Stimulated activated CD4-positive, alpha-beta T cell treated with anti-CD3 and anti-CD28 coated beads, Interleukin-1b, Interleukin-23, amount 100 ng/mL, for 1 hour (primary cell): Measurements from ENCODE around the gene PLEKHG5.
"Not testable (repeated sequence)": the region's sequence is repeated elsewhere in the genome, so short reads cannot be mapped to it uniquely, and the experiment has no call there.

Source experiments
- DNase-seq, 2 donors: peaks; one replicate each; pipeline ENCODE4 v3.0.0-alpha.2; 2020; ENCODE audit warnings: low read depth in 2 of 2

Gene PLEKHG5

GRCh38 chr1:6496890-6497214, 5.4 kb upstream of the PLEKHG5 start:
- DNase-seq, result no peak

GRCh38 chr1:6496365-6496721, 4.9 kb upstream of the PLEKHG5 start:
- no peak for DNase-seq

- DNase-seq, result no peak
Observed at GRCh38 chr1:6495540-6496364, 4.3 kb upstream of the PLEKHG5 start.

- no peak for DNase-seq
Observed at GRCh38 chr1:6495041-6495441, 3.6 kb upstream of the PLEKHG5 start.

DNA sequence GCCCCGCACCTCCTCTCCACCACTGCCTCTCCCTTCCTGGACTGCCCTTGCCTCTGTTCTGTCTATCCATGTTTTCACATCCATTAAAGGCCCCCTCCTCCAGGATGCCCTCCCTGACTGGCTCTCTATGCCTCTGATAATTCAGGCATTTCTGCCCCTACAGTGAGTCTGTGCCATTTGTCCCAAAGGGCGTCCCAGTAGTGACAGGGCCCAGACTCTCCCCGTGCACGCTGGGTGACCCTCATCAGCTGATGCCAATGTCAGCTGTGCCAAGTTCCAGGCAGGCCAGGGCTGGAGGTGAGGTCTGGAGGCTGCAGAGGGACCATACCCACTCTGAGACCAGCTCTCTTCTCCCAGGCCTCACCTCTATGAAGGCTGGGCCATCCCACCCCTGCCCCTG, 3.2 kb upstream of the PLEKHG5 start:
- no peak for DNase-seq

- not testable (repeated sequence) for DNase-seq
Observed at GRCh38 chr1:6493834-6494223, 2.4 kb upstream of the PLEKHG5 start.

- DNase-seq, result no peak
Observed at GRCh38 chr1:6491966-6492365, 499 bp upstream of the PLEKHG5 start.

DNA sequence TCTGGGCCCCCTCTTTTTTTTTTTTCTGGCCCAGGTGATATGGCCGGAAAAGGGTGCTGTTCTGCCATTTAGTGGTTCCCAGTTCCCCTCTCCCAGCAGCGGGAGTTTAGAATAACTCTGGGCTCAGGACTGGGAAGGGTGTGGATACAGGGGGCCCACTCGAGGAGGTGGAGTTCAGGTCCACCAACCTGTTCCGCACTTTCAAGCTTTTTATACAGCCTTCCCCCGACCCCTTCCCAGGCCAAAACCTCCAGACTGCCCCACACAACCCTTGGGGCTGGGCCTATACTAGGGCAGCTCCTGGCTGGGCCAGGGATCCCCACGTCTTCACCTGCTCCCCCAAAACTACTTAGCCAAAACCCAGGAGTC, 402 bp downstream of the PLEKHG5 start:
- DNase-seq, result no peak

- DNase-seq, result no peak
Observed at GRCh38 chr1:6490181-6491080, 1.0 kb downstream of the PLEKHG5 start.

- peak; percentile 42 to 62 for DNase-seq
Observed at GRCh38 chr1:6489799-6490180, 1.7 kb downstream of the PLEKHG5 start.

DNA sequence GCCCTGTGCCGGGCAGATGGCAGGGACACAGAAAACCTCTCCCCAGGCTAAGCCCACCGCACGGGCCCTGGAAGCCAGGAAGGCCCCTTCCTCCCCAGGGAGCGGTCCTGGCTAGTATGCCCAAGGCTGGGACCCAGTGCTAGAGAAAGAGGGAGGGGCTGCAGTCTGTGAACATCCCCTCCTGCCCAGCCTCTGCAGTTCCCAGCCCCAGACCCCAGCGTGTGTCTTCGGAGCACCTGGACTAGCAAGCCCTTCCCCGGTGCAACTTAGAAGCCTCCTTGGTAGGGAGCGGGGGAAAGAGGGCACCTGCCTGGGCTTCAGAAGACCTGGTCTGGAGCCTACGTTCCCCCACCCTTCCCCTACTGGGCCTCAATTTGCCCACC, 2.1 kb downstream of the PLEKHG5 start:
- no peak for DNase-seq

- no peak for DNase-seq
Observed at GRCh38 chr1:6488602-6489382, 2.7 kb downstream of the PLEKHG5 start.

- DNase-seq, result no peak
Observed at GRCh38 chr1:6487804-6488484, 3.5 kb downstream of the PLEKHG5 start.

- DNase-seq, result peak; percentile 74 to 88
Observed at GRCh38 chr1:6486433-6487011, 4.9 kb downstream of the PLEKHG5 start.

DNA sequence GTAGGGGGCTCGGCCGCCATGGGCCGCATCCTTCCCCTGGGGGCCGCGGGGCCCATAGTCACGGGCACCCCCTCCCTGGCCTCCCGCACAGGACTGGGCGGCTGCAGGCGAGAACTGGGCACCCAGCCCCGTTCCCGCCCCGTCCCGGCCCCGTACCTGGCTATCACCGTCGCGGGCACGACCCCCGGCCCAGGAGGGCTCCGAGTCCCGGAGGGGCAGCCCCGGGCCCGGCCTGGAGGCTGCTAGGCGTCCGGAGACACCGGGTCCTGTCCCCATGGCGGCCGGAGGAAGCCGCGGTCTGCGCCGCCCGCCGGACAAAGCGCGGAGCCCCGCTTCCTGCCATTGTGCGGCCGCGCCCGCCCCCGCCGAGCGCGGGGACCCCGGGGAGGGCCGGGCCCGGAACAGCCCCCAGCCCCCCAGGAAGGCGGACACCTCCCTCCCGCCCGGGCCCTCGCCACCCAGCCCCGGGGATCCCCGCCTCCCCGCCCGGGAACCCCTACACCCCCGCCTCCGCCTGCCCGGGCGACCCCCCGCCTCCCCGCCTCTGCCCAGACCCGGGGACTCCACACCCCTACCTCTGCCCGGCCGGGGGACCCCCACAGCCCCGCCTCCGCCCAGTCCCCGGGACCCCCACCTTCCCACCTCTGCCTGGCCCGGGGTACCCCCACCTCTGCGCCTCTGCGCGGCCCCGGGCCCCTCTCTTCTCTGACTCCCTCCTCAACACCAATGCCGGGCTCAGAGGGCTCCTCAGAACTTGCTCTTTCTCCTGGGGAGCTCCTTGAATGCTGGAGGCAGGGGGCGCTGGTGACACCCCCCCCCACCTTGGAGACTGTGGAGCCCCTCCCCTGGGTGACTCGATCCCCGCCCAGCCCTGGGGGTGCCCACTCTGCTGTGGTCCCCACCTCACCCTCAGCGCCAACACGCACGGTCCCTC, 6.0 kb downstream of the PLEKHG5 start:
- no peak for DNase-seq

GRCh38 chr1:6484826-6485167, 6.7 kb downstream of the PLEKHG5 start:
- DNase-seq, result no peak

- DNase-seq, result no peak
Observed at GRCh38 chr1:6483761-6484117, 7.7 kb downstream of the PLEKHG5 start.

DNA sequence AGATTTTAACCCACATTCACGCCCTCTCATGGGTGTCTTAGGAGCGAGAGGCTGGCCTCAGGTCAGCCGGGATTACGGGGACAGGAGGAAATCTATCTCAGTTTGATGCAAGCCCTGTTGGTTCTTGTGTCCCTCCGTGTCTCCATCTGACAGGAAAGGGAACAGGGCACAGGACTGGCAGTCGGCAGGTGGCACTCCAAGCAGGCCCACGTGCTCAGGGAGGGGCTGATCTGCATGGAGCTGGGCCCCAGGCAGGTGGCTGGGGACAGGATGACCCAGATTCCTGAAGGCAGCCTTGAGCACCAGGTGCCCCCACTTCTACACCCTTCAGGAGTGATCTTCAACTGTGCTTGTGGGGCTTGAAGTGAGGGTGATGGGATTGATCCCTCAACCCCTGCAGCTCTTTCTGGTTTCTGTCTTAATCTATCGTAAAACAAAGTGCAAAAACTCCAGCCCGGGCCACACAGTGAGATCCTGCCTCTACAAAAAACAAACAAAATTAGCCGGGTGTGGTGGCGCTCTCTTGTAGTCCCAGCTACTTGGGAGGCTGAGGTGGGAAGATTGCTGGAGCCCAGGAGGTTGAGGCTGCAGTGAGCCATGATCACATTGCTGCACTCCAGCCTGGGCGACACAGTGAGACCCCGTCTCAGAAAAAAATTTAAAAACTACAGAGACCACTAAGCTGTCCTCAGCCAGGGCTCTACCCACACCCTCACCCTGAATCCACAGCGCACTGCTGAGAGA, 8.3 kb downstream of the PLEKHG5 start:
- no peak for DNase-seq

GRCh38 chr1:6481820-6482219, 9.6 kb downstream of the PLEKHG5 start:
- no peak for DNase-seq
